D721Med (cell line): ENCODE results near the gene PLK1.

Source experiments
- DNase-seq: peaks from one replicate; pipeline ENCODE4 v3.0.0; 2011; ENCODE audit warnings: low spot score; ENCODE audit not compliant: insufficient read length
- FAIRE-seq: peaks from 2 replicates; lab custom pipeline; 2011; peaks lifted over from hg19 to GRCh38; lab: Jason Lieb, UNC
- TF ChIP-seq, protein P1 (sequence below): IDR thresholded peaks from 2 replicates; pipeline ENCODE4 v1.5.1; 2012; ENCODE audit warnings: mild to moderate bottlenecking, control low read depth; ENCODE audit not compliant: insufficient read depth; ENCODE audit errors: missing control alignments

Gene PLK1

GRCh38 chr16:23739516-23739915 lies 60.8 kb downstream of the PLK1 start:
- no peak for FAIRE-seq
- no peak for DNase-seq
- TF ChIP-seq, protein P1, sequence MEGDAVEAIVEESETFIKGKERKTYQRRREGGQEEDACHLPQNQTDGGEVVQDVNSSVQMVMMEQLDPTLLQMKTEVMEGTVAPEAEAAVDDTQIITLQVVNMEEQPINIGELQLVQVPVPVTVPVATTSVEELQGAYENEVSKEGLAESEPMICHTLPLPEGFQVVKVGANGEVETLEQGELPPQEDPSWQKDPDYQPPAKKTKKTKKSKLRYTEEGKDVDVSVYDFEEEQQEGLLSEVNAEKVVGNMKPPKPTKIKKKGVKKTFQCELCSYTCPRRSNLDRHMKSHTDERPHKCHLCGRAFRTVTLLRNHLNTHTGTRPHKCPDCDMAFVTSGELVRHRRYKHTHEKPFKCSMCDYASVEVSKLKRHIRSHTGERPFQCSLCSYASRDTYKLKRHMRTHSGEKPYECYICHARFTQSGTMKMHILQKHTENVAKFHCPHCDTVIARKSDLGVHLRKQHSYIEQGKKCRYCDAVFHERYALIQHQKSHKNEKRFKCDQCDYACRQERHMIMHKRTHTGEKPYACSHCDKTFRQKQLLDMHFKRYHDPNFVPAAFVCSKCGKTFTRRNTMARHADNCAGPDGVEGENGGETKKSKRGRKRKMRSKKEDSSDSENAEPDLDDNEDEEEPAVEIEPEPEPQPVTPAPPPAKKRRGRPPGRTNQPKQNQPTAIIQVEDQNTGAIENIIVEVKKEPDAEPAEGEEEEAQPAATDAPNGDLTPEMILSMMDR, result no peak
